ENCODE data around the gene TMC3.
"Not testable (repeated sequence)": the region's sequence is repeated elsewhere in the genome, so short reads cannot be mapped to it uniquely, and the experiment has no call there.

Gene TMC3

GRCh38 chr15:81384891-81385720 lies 11.1 kb upstream of the TMC3 start:
- peak; percentile 79 for DNase-seq

- DNase-seq: no peak
Observed at GRCh38 chr15:81381720-81382119, 7.7 kb upstream of the TMC3 start.

- DNase-seq: no peak
Observed at GRCh38 chr15:81380668-81381067, 6.7 kb upstream of the TMC3 start.

GRCh38 chr15:81380203-81380602 lies 6.2 kb upstream of the TMC3 start:
- no peak for DNase-seq

- DNase-seq: no peak
Observed at GRCh38 chr15:81379269-81379668, 5.3 kb upstream of the TMC3 start.

GRCh38 chr15:81378443-81378842 lies 4.4 kb upstream of the TMC3 start:
- DNase-seq: no peak

GRCh38 chr15:81377871-81378270 lies 3.9 kb upstream of the TMC3 start:
- DNase-seq: no peak

DNA sequence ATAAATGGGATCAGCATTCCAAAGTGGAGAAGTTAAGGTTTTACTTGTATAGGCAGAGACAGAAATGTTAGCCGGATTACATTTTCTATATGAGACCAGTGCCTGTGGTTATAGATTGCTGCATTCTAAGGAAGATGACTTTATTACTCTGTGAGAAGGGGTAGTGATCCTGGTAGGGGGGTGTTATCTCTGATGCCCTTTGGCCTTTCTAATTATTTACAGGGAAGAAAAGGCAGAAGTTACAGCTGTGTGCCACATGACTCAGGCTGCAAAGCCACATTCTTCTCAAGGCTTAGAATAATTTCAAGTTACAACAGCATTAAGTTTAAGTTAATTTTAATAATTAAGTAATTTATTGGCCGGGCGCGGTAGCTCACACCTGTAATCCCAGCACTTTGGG lies 2.2 kb upstream of the TMC3 start:
- DNase-seq: no peak

DNA sequence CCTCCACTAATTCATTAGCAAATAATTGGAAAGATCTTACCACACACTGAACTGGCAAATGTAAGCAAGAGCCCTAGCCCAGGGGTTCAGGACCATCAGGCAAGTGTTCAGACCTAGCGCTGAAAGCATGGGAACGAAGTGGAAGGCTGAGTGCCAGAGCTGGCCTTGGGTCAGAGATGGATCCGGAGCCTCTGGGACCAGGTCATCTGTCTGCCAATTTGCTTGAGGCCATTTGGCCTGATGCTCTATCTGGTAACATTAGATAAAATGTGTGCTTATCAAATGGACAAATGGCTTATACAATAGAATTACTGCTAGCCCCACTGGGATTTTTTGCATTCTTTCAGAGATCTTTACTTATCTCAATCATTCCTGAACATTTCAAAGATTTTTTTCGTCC lies 1.4 kb upstream of the TMC3 start:
- no peak for DNase-seq

DNA sequence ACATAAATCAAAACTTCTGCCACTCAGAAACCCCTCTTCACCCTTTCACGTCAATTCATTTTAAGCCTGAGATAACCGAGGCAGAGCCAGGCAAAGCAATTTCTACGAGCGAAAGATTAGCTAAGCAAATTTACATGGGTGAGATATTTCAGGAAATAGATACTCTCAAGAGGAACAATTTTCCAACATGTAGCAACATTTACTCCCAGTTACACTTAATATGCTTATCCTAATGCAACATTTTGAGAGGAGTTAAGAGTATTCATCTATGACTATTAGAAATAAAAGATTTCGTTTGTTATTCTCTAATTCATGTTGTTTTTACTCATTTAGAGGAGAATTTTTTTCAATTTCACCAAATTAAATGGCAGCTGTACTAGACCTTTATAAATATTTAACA lies 837 bp downstream of the TMC3 start:
- DNase-seq: no peak

GRCh38 chr15:81372575-81372974 lies 1.4 kb downstream of the TMC3 start:
- no peak for DNase-seq

DNA sequence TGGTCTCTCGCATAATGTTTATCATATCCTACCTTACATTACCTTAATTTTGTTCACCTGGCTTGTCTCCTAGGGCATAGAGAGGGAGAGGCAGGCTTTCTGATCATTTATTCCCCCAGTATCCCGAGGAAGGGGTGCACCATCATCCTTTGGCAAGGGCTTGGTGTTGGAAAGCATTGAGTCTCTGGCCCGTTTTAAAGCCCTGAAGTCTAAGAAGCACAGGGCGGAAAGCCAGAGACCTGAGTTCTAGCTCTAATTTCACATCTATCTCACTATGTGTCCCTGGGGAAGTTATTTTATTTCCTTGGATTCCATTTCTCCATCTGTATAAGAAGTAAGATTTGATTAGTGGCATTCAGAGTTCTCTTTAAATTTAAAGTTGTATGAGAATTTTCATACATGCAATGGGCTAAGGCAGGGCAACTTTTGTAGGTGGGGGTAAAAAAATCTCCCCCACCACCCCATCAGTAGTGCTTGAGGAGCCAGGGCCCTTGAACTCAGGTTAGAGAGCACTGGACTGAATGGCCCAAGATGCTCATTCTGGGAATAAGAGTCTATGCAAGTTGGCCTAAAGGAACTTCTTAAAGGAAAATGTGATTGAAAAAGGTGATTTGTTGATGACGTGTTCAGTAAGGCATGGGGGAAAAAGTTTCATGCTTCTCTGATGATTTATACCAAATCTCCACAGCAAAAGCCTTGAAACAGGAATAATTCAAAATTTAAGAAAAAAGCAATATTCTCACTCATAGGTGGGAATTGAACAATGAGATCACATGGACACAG lies 10.1 kb downstream of the TMC3 start:
- DNase-seq: no peak

GRCh38 chr15:81363276-81363675 lies 10.7 kb downstream of the TMC3 start:
- no peak for DNase-seq

DNA sequence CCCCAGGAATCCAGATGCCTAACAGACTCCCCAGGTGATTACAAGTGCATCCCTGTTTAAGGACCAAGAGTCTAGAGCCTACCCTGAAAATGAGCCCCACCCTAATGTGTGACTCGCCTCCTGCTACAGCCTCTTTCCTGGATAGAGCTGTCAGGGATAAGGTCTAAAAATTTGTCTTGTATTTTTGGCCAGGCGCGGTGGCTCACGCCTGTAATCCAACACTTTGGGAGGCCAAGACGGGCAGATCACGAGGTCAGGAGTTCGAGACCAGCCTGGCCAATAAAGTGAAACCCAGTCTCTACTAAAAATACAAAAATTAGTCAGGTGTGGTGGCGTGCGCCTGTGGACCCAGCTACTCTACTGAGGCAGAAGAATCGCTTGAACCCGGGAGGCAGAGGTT lies 11.2 kb downstream of the TMC3 start:
- no peak for DNase-seq

GRCh38 chr15:81361891-81362290 lies 12.1 kb downstream of the TMC3 start:
- DNase-seq: no peak

DNA sequence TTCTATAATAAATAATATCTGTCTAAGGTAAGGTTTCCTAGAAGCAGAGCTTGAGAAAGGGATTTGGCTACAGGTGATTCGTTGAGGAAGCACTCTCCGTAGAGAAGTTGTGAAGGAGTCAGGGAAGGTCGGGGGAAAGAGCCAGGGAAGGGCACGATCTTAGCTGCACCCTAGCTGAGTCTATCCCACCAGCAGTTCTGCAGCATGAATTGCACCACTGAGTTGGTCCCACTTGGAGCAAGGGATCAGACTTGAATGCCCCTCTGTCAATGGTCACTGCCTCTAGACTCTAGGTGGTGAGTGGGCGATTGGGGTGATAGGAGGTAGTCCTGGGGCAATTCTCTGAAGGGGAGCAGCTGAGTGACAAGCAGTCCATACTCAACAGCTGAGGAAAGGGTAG lies 13.5 kb downstream of the TMC3 start:
- DNase-seq: no peak

DNA sequence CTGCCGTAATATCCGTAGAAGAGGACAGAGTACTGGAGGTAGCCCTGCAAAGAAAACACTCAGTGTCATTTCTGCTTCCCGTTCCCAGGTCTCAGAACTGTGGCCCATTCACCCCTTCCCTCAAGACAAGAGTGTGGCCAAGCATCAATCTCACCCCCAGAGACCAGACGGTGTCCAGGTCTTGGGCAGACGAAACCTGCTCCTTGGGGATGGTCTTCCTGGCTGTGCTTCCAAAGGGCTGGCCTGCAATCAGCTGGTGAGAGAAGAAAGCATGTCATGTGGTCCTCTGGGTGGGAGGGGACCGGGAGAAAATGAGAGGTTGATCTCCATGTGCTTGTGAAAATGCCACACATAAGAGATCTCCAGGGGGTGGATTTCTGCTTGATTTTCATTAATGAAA lies 15.8 kb downstream of the TMC3 start:
- no peak for DNase-seq

DNA sequence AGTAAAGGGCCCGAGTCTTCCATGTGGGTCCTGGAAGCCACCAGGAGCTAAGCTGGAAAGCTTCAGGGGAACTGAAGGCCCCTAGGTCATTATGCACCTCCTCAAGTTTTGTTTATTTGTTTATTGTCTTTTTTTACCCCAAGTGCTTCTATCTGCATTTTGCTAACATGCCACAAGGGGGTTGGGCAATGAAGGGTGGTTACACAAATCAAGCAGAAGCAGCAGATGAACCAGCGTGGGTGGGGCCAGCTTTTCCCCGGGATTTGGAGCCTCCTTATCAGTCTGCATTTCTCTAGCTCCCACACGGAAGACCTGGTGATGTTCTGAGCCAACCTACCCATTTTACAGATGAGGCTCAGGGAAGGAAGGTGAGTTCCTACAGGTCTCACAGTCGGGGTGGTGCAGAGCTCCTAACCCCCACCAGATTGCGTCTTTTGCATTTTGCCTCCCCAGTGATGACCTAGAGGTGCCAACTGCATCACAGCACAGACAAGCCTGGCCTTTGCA lies 16.8 kb downstream of the TMC3 start:
- DNase-seq: no peak

GRCh38 chr15:81356252-81356651 lies 17.8 kb downstream of the TMC3 start:
- DNase-seq: no peak

DNA sequence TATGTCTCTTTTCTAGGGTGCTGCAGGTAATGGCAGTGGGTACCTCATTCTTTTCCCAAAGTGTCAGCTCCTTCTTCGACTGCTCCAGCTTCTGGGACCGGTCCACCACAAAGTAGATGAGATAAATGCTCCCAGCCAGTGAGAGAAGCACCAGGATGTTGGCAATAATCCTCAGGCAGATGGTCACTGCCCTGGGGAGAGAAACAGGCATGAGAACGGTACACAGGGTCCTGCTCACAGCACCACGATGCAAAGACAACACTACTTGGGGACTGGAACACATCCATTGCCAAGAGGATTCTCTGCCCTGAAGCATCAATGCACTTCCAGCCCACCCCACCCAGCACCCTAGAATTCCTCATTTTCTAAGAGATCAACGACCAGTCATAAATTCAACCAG lies 22.4 kb downstream of the TMC3 start:
- DNase-seq: no peak

DNA sequence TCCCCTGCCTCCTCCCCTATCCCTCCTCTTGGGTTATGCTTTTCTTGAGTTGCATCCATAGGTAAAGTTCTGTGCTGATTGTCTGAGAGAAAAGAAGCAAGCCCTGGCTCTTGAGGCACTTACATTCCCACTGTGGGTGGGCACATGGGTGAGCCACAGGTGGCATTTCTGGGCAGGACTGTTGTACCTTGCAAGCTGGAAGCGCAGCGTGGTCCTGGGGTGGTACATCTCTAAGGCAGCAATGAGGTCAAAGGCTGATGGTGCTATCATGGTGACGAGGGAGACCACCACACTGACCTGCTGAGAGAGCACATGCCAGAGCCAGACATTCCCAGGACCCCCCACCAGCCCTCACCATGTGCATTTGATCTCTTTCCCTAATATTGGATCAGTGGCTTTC lies 24.7 kb downstream of the TMC3 start:
- DNase-seq: no peak

- DNase-seq: not testable (repeated sequence)
Observed at GRCh38 chr15:81348691-81349090, 25.3 kb downstream of the TMC3 start.

DNA sequence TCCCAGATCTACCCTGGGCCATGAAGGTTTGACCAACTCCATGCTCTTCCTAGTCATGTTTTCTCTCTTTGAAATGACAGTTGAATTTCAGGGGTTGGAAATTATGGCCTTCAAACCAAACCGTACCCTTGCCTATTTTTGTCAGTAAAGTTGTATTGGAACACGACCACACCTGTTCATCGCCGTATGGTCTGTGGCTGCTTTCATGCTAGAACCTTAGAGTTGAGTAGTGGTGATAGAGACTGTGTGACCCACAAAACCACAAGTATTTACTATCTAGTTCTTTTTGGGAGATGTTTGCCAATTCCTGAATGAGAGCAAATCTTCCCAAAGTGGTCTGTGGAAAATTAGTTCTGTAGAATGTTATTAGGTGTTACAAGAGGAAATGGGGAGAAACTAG lies 26.1 kb downstream of the TMC3 start:
- DNase-seq: no peak

- no peak for DNase-seq
Observed at GRCh38 chr15:81346611-81347010, 27.4 kb downstream of the TMC3 start.

Measured in KG1 (cell line).